GM18517 (cell line): ENCODE results near the gene WDR59.

Experiments used
- ATAC-seq: cut with Tn5 transposase; IDR thresholded peaks from one replicate; pipeline ENCODE4 v1.9.1; 2021; ENCODE audit warnings: mild to moderate bottlenecking, moderate library complexity; ENCODE audit not compliant: unreplicated experiment

The WDR59 gene

GRCh38 chr16:74987027-74987681 is 2.2 kb upstream of the WDR59 start:
- ATAC-seq, result no peak

- no peak for ATAC-seq
Observed at GRCh38 chr16:74984194-74984528, 762 bp downstream of the WDR59 start.

- ATAC-seq, result no peak
Observed at GRCh38 chr16:74982256-74982655, 2.7 kb downstream of the WDR59 start.

- ATAC-seq, result no peak
Observed at GRCh38 chr16:74975591-74975990, 9.3 kb downstream of the WDR59 start.

- ATAC-seq, result no peak
Observed at GRCh38 chr16:74973304-74973703, 11.6 kb downstream of the WDR59 start.

- no peak for ATAC-seq
Observed at GRCh38 chr16:74954763-74955162, 30.2 kb downstream of the WDR59 start.

- ATAC-seq, result no peak
Observed at GRCh38 chr16:74951681-74952080, 33.2 kb downstream of the WDR59 start.

- ATAC-seq, result no peak
Observed at GRCh38 chr16:74951206-74951605, 33.7 kb downstream of the WDR59 start.

- no peak for ATAC-seq
Observed at GRCh38 chr16:74950511-74950910, 34.4 kb downstream of the WDR59 start.

GRCh38 chr16:74949309-74949708 is 35.6 kb downstream of the WDR59 start:
- ATAC-seq, result no peak

GRCh38 chr16:74944466-74944865 is 40.5 kb downstream of the WDR59 start:
- no peak for ATAC-seq

GRCh38 chr16:74942977-74943918 is 41.7 kb downstream of the WDR59 start:
- ATAC-seq, result no peak

- ATAC-seq, result no peak
Observed at GRCh38 chr16:74942566-74942965, 42.4 kb downstream of the WDR59 start.

- no peak for ATAC-seq
Observed at GRCh38 chr16:74939688-74940087, 45.2 kb downstream of the WDR59 start.

- no peak for ATAC-seq
Observed at GRCh38 chr16:74936902-74937560, 47.9 kb downstream of the WDR59 start.

GRCh38 chr16:74931445-74931844 is 53.5 kb downstream of the WDR59 start:
- ATAC-seq, result no peak

GRCh38 chr16:74929636-74930035 is 55.3 kb downstream of the WDR59 start:
- ATAC-seq, result no peak

GRCh38 chr16:74926805-74927204 is 58.1 kb downstream of the WDR59 start:
- ATAC-seq, result no peak

GRCh38 chr16:74923766-74924460 is 61.0 kb downstream of the WDR59 start:
- ATAC-seq, result no peak

- ATAC-seq, result no peak
Observed at GRCh38 chr16:74922150-74923138, 62.5 kb downstream of the WDR59 start.
